K562 (cell line): ENCODE results near the gene EFNA5. TPM values are rescaled to one million over a fixed set of nuclear protein-coding genes. Genes with fewer than 3 reads are reported as not detected.

ENCODE experiments used
- ATAC-seq: fragments of 200-7000 bp; cut with Tn5 transposase; 3 replicates; pipeline ENCODE4 v1.9.1; 2020; ENCODE audit warnings: moderate library complexity
- BruUV-seq: library from RNA; stranded (reverse); fragments of 400-500 nt; replicated peaks from 2 replicates; lab custom pipeline; 2021; lab: Mats Ljungman, UMichigan
- CTCF ChIA-PET: fragments of 300-600 bp; formaldehyde crosslinking; extraction: SDS; loops from one replicate; lab custom pipeline; 2021; ENCODE audit warnings: low intra/inter-chr PET ratio; lab: Yijun Ruan, JAX
- POLR2A ChIA-PET: fragments of 300-600, 350-650 bp; sonication (Branson Sonifier 250); formaldehyde crosslinking; extraction: SDS; loops from one replicate; lab custom pipeline; 2021; ENCODE audit warnings: antibody characterized with exemption, inconsistent platforms; lab: Yijun Ruan, JAX
- DNase-seq, 4 experiments: peaks; one replicate each; pipeline versions ENCODE4 v3.0.0 to v3.0.0-alpha.2; 2011 to 2018; ENCODE audit warnings: low spot score in 3 of 4, mixed read lengths in 3 of 4; ENCODE audit errors: extremely low read depth in 1 of 4
- FAIRE-seq: peaks from 2 replicates; lab custom pipeline; 2011; peaks lifted over from hg19 to GRCh38; lab: Jason Lieb, UNC
- H2AFZ ChIP-seq: 2 replicates; pipeline ENCODE4 v1.6.0; 2011; ENCODE audit warnings: low read depth, low read length, control low read depth, inconsistent platforms
- H3K27ac ChIP-seq: fragments of 200-600 bp; 3 replicates; pipeline ENCODE4 v1.8.0; 2011; ENCODE audit warnings: low read depth, mild to moderate bottlenecking, control low read depth, inconsistent platforms, low read length, moderate library complexity, mixed read lengths; ENCODE audit errors: extremely low read depth
- H3K27me3 ChIP-seq, 2 experiments: fragments of 300-600 bp in 1 of 2; 2 replicates in 1 of 2; 3 replicates in 1 of 2; pipeline versions ENCODE4 v1.6.0 to v1.8.0; 2011; ENCODE audit warnings: inconsistent platforms in 2 of 2, low read length in 2 of 2, mild to moderate bottlenecking in 1 of 2, mixed read lengths in 1 of 2, moderate library complexity in 1 of 2; ENCODE audit not compliant: control insufficient read depth in 2 of 2, insufficient read depth in 2 of 2
- H3K36me3 ChIP-seq: fragments of 300-600 bp; 3 replicates; pipeline ENCODE4 v1.8.0; 2011; ENCODE audit warnings: mild to moderate bottlenecking, low read length, inconsistent platforms; ENCODE audit not compliant: control insufficient read depth, insufficient read depth
- H3K4me1 ChIP-seq, 2 experiments: fragments of 200-600 bp in 1 of 2; replicated peaks in 1 of 2; 2 replicates in 1 of 2; 3 replicates in 1 of 2; pipeline versions ENCODE4 v1.5.1 to v1.8.0; 2011; ENCODE audit warnings: inconsistent platforms in 2 of 2, low read length in 2 of 2, mild to moderate bottlenecking in 1 of 2, mixed read lengths in 1 of 2, moderate library complexity in 1 of 2; ENCODE audit not compliant: control insufficient read depth in 2 of 2, insufficient read depth in 2 of 2
- H3K4me2 ChIP-seq: 2 replicates; pipeline ENCODE4 v1.6.1; 2011; ENCODE audit warnings: low read length, control low read depth, inconsistent platforms, mixed read lengths; ENCODE audit not compliant: insufficient read depth
- H3K4me3 ChIP-seq: fragments of 200-600 bp; sonication (generic), shearing (Covaris generic); 2 replicates; pipeline ENCODE4 v1.5.1; 2016; ENCODE audit warnings: control low read depth, inconsistent platforms
- H3K79me2 ChIP-seq: fragments of 200-600 bp; 3 replicates; pipeline ENCODE4 v1.8.0; 2011; ENCODE audit warnings: low read length, inconsistent platforms; ENCODE audit not compliant: control insufficient read depth, insufficient read depth
- H3K9ac ChIP-seq, 2 experiments: 2 replicates each; pipeline versions ENCODE4 v1.6.0 to v1.6.1; 2011; ENCODE audit warnings: low read depth in 2 of 2, low read length in 2 of 2, control low read depth in 1 of 2, inconsistent platforms in 1 of 2, mild to moderate bottlenecking in 1 of 2, mixed read lengths in 1 of 2; ENCODE audit not compliant: insufficient read depth in 1 of 2
- H3K9me1 ChIP-seq: one replicate; pipeline ENCODE4 v1.6.0; 2011; ENCODE audit warnings: inconsistent platforms, mild to moderate bottlenecking, low read length, moderate library complexity; ENCODE audit not compliant: control insufficient read depth, insufficient read depth
- H3K9me3 ChIP-seq: replicated peaks from 2 replicates; pipeline ENCODE4 v1.5.1; 2011; ENCODE audit warnings: low read depth, low read length, inconsistent platforms; ENCODE audit not compliant: control insufficient read depth, insufficient read depth
- H4K20me1 ChIP-seq: replicated peaks from 2 replicates; pipeline ENCODE4 v1.6.1; 2011; ENCODE audit warnings: low read length, inconsistent platforms, mixed read lengths; ENCODE audit not compliant: control insufficient read depth, insufficient read depth
- CBFA2T3 ChIP-seq: fragments of 450-650 bp; IDR thresholded peaks from 2 replicates; pipeline ENCODE4 v1.6.1; 2017
- MNT ChIP-seq, 2 experiments: fragments of 450-650 bp; conservative IDR thresholded peaks; 2 replicates each; pipeline ENCODE4 v1.6.1; 2017; ENCODE audit warnings: mild to moderate bottlenecking in 2 of 2, moderate library complexity in 2 of 2
- WGBS: fragments of 100-300 bp; shearing (Covaris generic); methylation state at CpG from one replicate; pipeline ENCODE4 v1.1.6; 2016; ENCODE audit warnings: low coverage, mixed read lengths; ENCODE audit not compliant: insufficient coverage; ENCODE audit errors: missing lambda C conversion rate; 5-methylcytosine and 5-hydroxymethylcytosine counted together
- in situ Hi-C: fragments of 300-500 bp; cut with MboI; formaldehyde crosslinking; loops from 4 replicates; pipeline ENCODE4 v1.15.0; 2018; ENCODE audit warnings: inconsistent platforms, mixed read lengths
- intact Hi-C: fragments of 100-400 bp; cut with micrococcal nuclease; formaldehyde crosslinking; loops from 2 replicates; pipeline ENCODE4 v1.14.2; 2022
- polyA plus RNA-seq, 8 experiments: library from polyadenylated mRNA; depleted of rRNA in 4 of 8; stranded (reverse) in 5 of 8; unstranded in 3 of 8; fragments of >200 nt; fragmentation: Nextera tagmentation in 2 of 8; fragmentation: Illumina TruSeq in 1 of 8; extraction: Ambion mirVana in 2 of 8; extraction: Trizol in 1 of 8; gene quantifications; 2 replicates each; pipeline versions ENCODE4 v1.2.1 to v1.2.3, GENCODE V29; 2011 to 2014; ENCODE audit warnings: inconsistent platforms in 1 of 8, missing spikeins in 1 of 8
- total RNA-seq, 7 experiments: library from RNA; depleted of rRNA in 6 of 7; stranded (reverse); fragments of >200 nt in 6 of 7; fragmentation: Illumina TruSeq in 2 of 7; extraction: Trizol in 2 of 7; gene quantifications; 2 replicates each; pipeline versions ENCODE4 v1.2.1 to v1.2.3, GENCODE V29; 2011 to 2021; ENCODE audit warnings: low replicate concordance in 1 of 7
- TF ChIP-seq, protein P1 (sequence below): fragments of 450-650 bp; IDR thresholded peaks from 2 replicates; pipeline ENCODE4 v1.6.1; 2016; ENCODE audit warnings: antibody characterized with exemption

Gene EFNA5
- total and polyA plus RNA-seq, 9 of the 15 experiments (the other 6 are each of a cell fraction or from before 2014, with no cell fraction given) = 0.20 TPM; not detected in 8

- Histone ChIP-seq H3K4me2 (no peak overlapping the region), H3K9me1 (no peaks in the 10 kb centered on the region), H3K36me3 (no peaks in the 10 kb centered on the region), H3K79me2 (no peaks in the 10 kb centered on the region), H3K9me3 (no peaks in the 10 kb centered on the region; the same call in 1 of the 2 replicates), H2AFZ (no peak overlapping the region), H3K27ac (no peak overlapping the region), H3K4me1 (no peaks in the 10 kb centered on the region), H4K20me1 (no peaks in the 10 kb centered on the region), H3K9ac (no peak overlapping the region), H3K4me3 (no peak overlapping the region), H3K27me3 (no peaks in the 10 kb centered on the region)
- intact Hi-C loops = no loop called here
- ChIA-PET POLR2A (no interaction called here), CTCF (no interaction called here)
- no peak for FAIRE-seq
- WGBS = 3% methylated on average over 5 of the region's 5 CpGs
- in situ Hi-C loops = no loop called here
- DNase-seq = no peak
- no TSS peak for BruUV-seq
- TF ChIP-seq MNT (conservative IDR thresholded peaks at IDR 0.05) (no peak), CBFA2T3 (no peak)
- TF ChIP-seq, protein P1, sequence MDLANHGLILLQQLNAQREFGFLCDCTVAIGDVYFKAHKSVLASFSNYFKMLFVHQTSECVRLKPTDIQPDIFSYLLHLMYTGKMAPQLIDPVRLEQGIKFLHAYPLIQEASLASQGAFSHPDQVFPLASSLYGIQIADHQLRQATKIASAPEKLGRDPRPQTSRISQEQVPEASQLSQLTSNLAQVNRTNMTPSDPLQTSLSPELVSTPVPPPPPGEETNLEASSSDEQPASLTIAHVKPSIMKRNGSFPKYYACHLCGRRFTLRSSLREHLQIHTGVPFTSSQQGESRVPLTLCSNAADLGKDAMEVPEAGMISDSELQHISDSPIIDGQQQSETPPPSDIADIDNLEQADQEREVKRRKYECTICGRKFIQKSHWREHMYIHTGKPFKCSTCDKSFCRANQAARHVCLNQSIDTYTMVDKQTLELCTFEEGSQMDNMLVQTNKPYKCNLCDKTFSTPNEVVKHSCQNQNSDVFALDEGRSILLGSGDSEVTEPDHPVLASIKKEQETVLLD = no peak
- no peak for ATAC-seq
These were observed 34.8 kb upstream of the EFNA5 start for GRCh38 chr5:107705402-107706014.
